ENCODE measurements around the gene CD40LG.
A peak's percentile ranks its signal among the peaks of the same experiment; 100 is the strongest.

Gene CD40LG

DNA sequence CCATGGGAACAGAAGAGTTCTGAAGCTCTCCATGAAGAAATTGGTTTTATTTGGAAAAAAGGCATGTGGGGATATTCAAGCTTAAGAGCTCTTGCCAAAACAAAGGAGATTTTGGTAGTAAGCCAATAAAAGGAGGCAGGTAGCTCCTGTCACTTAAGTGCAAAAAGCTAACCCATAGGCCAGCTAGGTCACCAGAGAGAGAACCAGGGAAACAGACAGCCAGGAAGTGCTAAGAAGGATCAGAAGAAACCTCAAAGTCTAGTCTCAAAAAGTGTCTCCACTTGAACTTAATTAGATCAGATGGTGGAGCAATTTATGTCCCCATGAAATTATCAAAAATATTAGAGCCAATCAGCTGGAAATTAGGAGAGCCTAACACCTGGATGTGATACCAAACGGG lies 49.2 kb downstream of the CD40LG start:
- no peak overlapping the region for H3K27ac ChIP-seq
- TF ChIP-seq, protein P1, sequence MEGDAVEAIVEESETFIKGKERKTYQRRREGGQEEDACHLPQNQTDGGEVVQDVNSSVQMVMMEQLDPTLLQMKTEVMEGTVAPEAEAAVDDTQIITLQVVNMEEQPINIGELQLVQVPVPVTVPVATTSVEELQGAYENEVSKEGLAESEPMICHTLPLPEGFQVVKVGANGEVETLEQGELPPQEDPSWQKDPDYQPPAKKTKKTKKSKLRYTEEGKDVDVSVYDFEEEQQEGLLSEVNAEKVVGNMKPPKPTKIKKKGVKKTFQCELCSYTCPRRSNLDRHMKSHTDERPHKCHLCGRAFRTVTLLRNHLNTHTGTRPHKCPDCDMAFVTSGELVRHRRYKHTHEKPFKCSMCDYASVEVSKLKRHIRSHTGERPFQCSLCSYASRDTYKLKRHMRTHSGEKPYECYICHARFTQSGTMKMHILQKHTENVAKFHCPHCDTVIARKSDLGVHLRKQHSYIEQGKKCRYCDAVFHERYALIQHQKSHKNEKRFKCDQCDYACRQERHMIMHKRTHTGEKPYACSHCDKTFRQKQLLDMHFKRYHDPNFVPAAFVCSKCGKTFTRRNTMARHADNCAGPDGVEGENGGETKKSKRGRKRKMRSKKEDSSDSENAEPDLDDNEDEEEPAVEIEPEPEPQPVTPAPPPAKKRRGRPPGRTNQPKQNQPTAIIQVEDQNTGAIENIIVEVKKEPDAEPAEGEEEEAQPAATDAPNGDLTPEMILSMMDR (conservative IDR thresholded peaks at IDR 0.05): no peak

DNA sequence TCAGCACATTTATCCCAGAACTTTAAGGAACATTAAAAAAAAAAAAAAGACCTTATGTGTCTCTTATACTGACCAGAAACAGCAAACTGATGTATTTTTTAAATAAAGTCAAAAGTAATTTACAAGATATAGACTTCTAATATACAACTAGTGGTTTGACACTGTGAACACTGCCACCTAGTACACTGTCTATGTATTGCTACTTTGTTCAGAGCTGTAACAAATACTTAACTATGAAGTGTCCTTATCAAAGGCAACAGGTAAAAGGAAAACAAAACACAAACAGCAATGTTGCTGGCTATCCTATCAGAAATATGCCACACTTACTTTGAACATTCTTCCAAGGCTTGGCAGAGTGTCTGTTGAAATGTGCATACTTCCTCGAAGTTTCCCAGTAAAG lies 60.4 kb downstream of the CD40LG start:
- H3K27ac ChIP-seq: no peak overlapping the region
- TF ChIP-seq, protein P1 (conservative IDR thresholded peaks at IDR 0.05): peak; percentile 73

Data from VCaP (cell line).